HG03108 (cell line): ENCODE results near the gene UNKL.
A peak's percentile ranks its signal among the peaks of the same experiment; 100 is the strongest.

ENCODE experiments used
- ATAC-seq: cut with Tn5 transposase; IDR thresholded peaks from one replicate; pipeline ENCODE4 v1.9.1; 2021; ENCODE audit warnings: moderate library complexity; ENCODE audit not compliant: unreplicated experiment

UNKL gene

GRCh38 chr16:1407753-1408152 lies 6.8 kb downstream of the UNKL start:
- no peak for ATAC-seq

GRCh38 chr16:1403733-1404132 lies 10.8 kb downstream of the UNKL start:
- ATAC-seq, result no peak

- no peak for ATAC-seq
These were observed 11.5 kb downstream of the UNKL start for GRCh38 chr16:1403036-1403435.

GRCh38 chr16:1401758-1402154 lies 12.7 kb downstream of the UNKL start:
- no peak for ATAC-seq

- no peak for ATAC-seq
These were observed 13.3 kb downstream of the UNKL start for GRCh38 chr16:1401061-1401757.

- no peak for ATAC-seq
These were observed 15.5 kb downstream of the UNKL start for GRCh38 chr16:1398826-1399581.

- ATAC-seq, result no peak
These were observed 16.2 kb downstream of the UNKL start for GRCh38 chr16:1398351-1398750.

GRCh38 chr16:1397779-1398178 lies 16.7 kb downstream of the UNKL start:
- ATAC-seq, result no peak

GRCh38 chr16:1395444-1396031 lies 19.0 kb downstream of the UNKL start:
- no peak for ATAC-seq

GRCh38 chr16:1394367-1394951 lies 20.0 kb downstream of the UNKL start:
- no peak for ATAC-seq

- ATAC-seq, result no peak
These were observed 20.8 kb downstream of the UNKL start for GRCh38 chr16:1393613-1394176.

GRCh38 chr16:1392826-1393225 lies 21.7 kb downstream of the UNKL start:
- ATAC-seq, result no peak

GRCh38 chr16:1390239-1390779 lies 24.2 kb downstream of the UNKL start:
- ATAC-seq, result no peak

GRCh38 chr16:1389762-1390161 lies 24.7 kb downstream of the UNKL start:
- ATAC-seq, result no peak

- no peak for ATAC-seq
These were observed 27.2 kb downstream of the UNKL start for GRCh38 chr16:1387331-1387730.

GRCh38 chr16:1385232-1385631 lies 29.3 kb downstream of the UNKL start:
- ATAC-seq, result no peak

- no peak for ATAC-seq
These were observed 30.9 kb downstream of the UNKL start for GRCh38 chr16:1383556-1383955.

- ATAC-seq, result no peak
These were observed 32.7 kb downstream of the UNKL start for GRCh38 chr16:1381612-1382406.

- no peak for ATAC-seq
These were observed 34.3 kb downstream of the UNKL start for GRCh38 chr16:1380195-1380594.

GRCh38 chr16:1379304-1380076 lies 35.0 kb downstream of the UNKL start:
- peak; percentile 39 for ATAC-seq
